ENCODE data around the gene TRIM38. TPM values are rescaled to one million over a fixed set of nuclear protein-coding genes. Genes with fewer than 3 reads are reported as not detected.

Gene TRIM38
- total and polyA plus RNA-seq, 4 donors = 7.2 to 18.0 (median 10.1) TPM

GRCh38 chr6:26020329-26021000 lies 57.9 kb downstream of the TRIM38 start:
- H3K9me3 ChIP-seq (ENCODE audit: control insufficient read depth in 4 of 4, insufficient read depth in 3 of 4, low read length in 3 of 4) = no peaks in the 10 kb centered on the region

GRCh38 chr6:26021001-26021349 lies 58.4 kb downstream of the TRIM38 start:
- Histone ChIP-seq H3K4me1 (ENCODE audit: control insufficient read depth in 5 of 5, insufficient read depth in 5 of 5, low read length in 5 of 5) (peaks cover 0 to 48% (median 7%) of the 10 kb centered on the region in 5 donors), H3K9ac (ENCODE audit: insufficient read depth in 1 of 2, low read length in 2 of 2) (peak overlapping the region; percentile 92), H3K27ac (ENCODE audit: low read depth in 1 of 2, low read length in 1 of 2) (peak overlapping the region; percentile 99), H3K4me3 (peak overlapping the region; percentile 63), H3K9me3 (ENCODE audit: control insufficient read depth in 4 of 4, insufficient read depth in 3 of 4, low read length in 3 of 4) (no peaks in the 10 kb centered on the region), H3K36me3 (ENCODE audit: control insufficient read depth in 4 of 4, insufficient read depth in 4 of 4, low read length in 4 of 4) (no peaks in the 10 kb centered on the region), H3K27me3 (ENCODE audit: control insufficient read depth in 3 of 3, insufficient read depth in 3 of 3, low read length in 2 of 3) (no peaks in the 10 kb centered on the region)
- ATAC-seq (ENCODE audit: insufficient read depth, low FRiP score) (no peak), DNase-seq (peak in 1 of 3 donors; percentile 84)
- 0% methylated on average over 23 of the region's 23 CpGs for WGBS, 2 donors
- TF ChIP-seq CTCF (IDR thresholded peaks at IDR 0.05; ENCODE audit: control extremely low read depth, extremely low read depth) = no peak

More at GRCh38 chr6:26020329-26021000, 57.9 kb downstream of the TRIM38 start:
- TF ChIP-seq CTCF (IDR thresholded peaks at IDR 0.05; ENCODE audit: control extremely low read depth, extremely low read depth) = no peak
- Histone ChIP-seq H3K36me3 (ENCODE audit: control insufficient read depth in 4 of 4, insufficient read depth in 4 of 4, low read length in 4 of 4) (no peaks in the 10 kb centered on the region), H3K27ac (ENCODE audit: low read depth in 1 of 2, low read length in 1 of 2) (peak overlapping the region; percentile 99), H3K4me3 (peak overlapping the region; percentile 63), H3K9ac (ENCODE audit: insufficient read depth in 1 of 2, low read length in 2 of 2) (peak overlapping the region; percentile 92), H3K4me1 (ENCODE audit: control insufficient read depth in 5 of 5, insufficient read depth in 5 of 5, low read length in 5 of 5) (peaks cover 0 to 43% (median 8%) of the 10 kb centered on the region in 5 donors), H3K27me3 (ENCODE audit: control insufficient read depth in 3 of 3, insufficient read depth in 3 of 3, low read length in 2 of 3) (no peaks in the 10 kb centered on the region)
- DNase-seq (peak; percentile 89 to 98 (median 97)), ATAC-seq (ENCODE audit: insufficient read depth, low FRiP score) (peak; percentile 62)
- 0 to 1% methylated on average over 45 of the region's 45 CpGs for WGBS, 2 donors

GRCh38 chr6:26021350-26022131 lies 58.9 kb downstream of the TRIM38 start:
- H3K27ac ChIP-seq (ENCODE audit: low read depth in 1 of 2, low read length in 1 of 2) = peak overlapping the region; percentile 99
- no peaks in the 10 kb centered on the region for H3K36me3 ChIP-seq (ENCODE audit: control insufficient read depth in 4 of 4, insufficient read depth in 4 of 4, low read length in 4 of 4)
- H3K9me3 ChIP-seq (ENCODE audit: control insufficient read depth in 4 of 4, insufficient read depth in 3 of 4, low read length in 3 of 4) = no peaks in the 10 kb centered on the region
- peaks cover 0 to 43% (median 7%) of the 10 kb centered on the region in 5 donors for H3K4me1 ChIP-seq (ENCODE audit: control insufficient read depth in 5 of 5, insufficient read depth in 5 of 5, low read length in 5 of 5)
- no peaks in the 10 kb centered on the region for H3K27me3 ChIP-seq (ENCODE audit: control insufficient read depth in 3 of 3, insufficient read depth in 3 of 3, low read length in 2 of 3)
- H3K9ac ChIP-seq (ENCODE audit: insufficient read depth in 1 of 2, low read length in 2 of 2) = peak overlapping the region; percentile 92 to 97
- DNase-seq = peak; percentile 97 to 99 (median 98)
- H3K4me3 ChIP-seq = peak overlapping the region; percentile 50
- TF ChIP-seq CTCF (IDR thresholded peaks at IDR 0.05; ENCODE audit: control extremely low read depth, extremely low read depth) = no peak
- WGBS, 2 donors = 1% methylated on average over 39 of the region's 39 CpGs
- ATAC-seq (ENCODE audit: insufficient read depth, low FRiP score) = peak; percentile 84
